ENCODE results near the gene FNDC11.

Gene FNDC11

DNA sequence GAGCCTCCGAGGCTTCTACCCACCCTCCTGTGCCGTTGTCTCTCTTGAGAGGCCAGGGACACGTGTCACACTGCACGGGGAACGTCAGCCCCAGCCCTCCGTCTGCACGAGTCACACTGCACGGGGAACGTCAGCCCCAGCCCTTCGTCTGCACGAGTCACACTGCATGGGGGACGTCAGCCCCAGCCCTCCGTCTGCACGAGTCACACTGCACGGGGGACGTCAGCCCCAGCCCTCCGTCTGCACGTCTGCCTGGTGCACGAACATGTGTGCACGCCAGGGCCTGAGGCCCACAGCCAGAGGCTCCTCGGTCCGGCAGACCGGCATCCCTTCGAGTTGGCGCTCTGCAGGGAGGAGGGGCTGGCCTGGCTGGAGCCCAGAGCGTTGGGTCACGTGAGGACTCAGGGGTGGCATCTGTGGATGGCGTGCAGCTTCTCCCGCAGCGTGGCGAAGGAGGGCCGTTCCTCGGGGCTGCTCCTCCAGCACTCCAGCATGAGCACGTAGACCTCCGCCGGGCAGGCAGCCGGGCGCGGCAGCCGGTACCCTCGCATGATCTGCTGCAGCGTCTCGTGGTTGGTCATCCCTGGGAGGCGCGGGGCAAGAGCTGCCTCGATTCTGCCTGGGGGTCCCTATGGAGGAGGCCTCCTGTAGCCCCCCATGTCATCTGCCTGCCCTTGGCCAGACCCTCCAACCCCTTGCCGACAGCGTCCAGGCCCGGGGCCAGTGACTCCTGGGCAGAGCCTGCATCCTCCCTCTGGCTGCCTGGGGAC lies 13.4 kb upstream of the FNDC11 start:
- no peak for DNase-seq

GRCh38 chr20:63541371-63541770 lies 12.6 kb upstream of the FNDC11 start:
- no peak for DNase-seq

- no peak for DNase-seq
Observed at GRCh38 chr20:63542031-63542559, 11.9 kb upstream of the FNDC11 start.

- DNase-seq = no peak
Observed at GRCh38 chr20:63542696-63543095, 11.3 kb upstream of the FNDC11 start.

- DNase-seq = no peak
Observed at GRCh38 chr20:63543131-63543530, 10.8 kb upstream of the FNDC11 start.

- DNase-seq = no peak
Observed at GRCh38 chr20:63543733-63544132, 10.2 kb upstream of the FNDC11 start.

DNA sequence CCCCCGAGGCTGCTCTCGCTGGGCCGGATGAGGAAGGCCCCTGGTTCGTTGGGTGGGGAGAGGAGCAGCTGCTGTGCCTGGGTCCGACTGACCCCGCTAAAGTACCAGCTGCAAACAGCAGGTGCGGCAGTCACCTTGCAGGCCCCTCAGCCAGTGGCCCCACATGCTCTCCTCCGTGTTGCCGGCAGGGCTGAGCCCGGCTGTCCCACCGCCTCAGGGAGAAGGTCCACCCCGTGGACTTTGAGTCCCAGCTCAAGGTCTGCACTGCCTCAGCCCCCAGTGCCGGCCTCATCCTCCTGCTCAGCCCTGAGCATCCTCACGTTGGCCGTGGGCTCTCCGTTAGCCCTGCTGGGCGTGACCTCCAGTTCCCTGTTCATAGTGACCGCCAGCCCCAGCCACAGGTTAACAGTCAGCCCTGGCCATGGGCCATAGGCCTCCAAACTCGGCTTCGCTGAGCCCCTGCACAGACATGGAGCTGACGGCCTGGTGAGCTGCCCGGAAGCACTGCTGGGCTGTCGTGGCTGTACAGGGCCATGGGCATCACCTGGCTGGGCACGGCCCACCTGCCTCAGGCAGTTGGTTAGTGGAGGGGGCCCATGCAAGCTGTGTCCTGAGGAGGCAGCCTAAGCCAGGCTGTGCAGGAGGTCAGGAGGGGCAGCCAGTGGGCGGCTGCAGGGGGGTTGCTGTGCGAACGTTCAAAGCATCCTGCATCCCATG lies 9.6 kb upstream of the FNDC11 start:
- DNase-seq = no peak

GRCh38 chr20:63544958-63545516 lies 8.9 kb upstream of the FNDC11 start:
- no peak for DNase-seq

DNA sequence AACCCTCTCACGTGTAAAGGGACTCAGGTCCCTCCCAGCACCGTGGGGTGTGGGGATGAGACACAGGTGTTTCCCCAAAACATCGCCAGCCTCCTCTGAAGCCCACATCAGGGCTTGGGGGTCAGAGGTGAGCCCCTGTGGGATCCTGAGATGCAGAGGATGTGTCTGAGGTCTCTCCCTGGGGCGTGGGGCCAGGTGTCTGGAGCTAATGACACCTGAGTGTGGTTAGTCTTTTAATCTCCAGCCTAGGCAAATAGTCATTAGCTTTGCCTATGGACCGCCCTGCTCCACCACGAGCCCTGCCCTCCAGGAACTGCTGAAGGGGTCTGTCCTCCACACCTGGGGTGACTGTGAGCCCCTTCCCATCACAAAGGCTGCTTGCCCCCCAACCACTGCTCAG lies 8.1 kb upstream of the FNDC11 start:
- DNase-seq = no peak

- no peak for DNase-seq
Observed at GRCh38 chr20:63546256-63546955, 7.6 kb upstream of the FNDC11 start.

DNA sequence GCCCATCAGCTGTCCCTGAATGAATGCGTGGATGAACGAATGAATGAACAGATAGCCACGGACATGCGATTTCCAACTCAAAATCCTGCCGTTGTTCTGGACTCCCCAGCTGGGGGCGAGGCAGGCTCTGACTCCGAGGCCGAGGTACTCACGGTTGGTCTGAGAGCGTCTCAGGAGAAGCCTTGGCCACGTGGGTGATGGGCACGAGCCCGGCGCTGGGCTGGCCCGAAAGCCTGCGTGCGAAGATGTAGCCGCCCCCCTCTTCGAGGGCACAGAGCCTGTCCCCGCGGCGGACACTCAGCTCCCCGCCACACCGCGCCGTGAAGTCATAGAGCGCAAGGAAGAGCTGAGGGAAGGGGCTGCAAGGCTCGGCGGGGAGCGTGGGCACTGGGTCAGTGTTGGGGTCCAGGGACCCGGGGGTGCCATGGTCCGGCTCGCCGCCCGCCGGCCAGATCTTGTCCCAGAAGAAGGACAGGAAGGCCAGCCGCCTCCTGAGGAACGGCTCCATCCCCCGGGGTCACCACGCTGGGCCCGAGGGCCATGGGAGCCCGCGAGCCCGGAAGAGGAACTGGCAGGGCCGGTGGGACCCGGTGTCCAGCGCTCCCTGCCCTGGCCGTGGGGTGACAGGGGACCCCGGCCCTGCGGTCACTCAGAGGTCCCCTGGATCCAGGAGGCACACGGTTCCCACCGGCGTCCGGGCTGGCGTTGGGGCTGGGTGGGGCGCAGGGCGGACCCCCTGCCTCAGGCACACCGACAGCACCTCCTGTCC lies 6.8 kb upstream of the FNDC11 start:
- DNase-seq = no peak

DNA sequence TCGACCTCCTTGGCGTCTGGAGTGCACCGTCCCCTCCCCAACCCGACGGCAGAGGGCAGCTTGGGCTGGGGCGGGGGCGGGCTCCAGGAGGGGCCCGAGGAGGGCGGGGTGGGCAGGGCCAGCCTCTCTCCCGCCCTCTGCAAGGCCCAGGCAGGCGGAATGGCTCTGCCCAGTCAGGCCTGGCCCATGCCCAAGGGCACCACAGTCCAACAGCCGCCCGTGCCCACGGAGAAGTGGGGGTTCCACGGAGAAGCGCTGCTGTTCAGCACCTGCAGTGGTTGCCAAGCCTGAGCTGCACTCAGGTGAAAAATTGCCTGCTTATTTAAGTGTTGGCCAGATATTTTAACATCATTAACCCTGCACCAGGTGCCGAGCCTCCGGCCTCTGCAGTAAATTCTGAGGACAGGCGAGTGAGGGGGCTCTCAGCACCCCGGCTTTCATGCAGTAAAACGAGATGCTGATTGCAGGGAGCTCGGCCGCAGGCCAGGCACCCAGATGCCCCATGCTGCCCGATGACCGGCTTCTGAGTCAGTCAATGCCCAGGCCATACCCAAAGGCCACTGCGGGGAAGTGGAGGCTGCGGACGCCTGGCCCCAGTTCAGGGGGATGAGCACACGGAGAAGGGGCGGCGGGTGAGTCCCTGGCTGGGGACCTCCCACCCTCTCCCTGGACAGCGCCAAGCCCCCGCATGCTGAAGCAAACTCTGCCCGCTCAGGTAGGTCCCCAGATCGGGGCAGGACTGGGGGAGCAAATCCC lies 6.1 kb upstream of the FNDC11 start, which contains the start of gene SRMS:
Gene SRMS (minus strand): TSS at position 25 of the 756 bp plus-strand sequence. CDS start 286 bp downstream, outside the sequence.
- no peak for DNase-seq

GRCh38 chr20:63548542-63548941 lies 5.4 kb upstream of the FNDC11 start:
- DNase-seq = no peak

GRCh38 chr20:63549019-63549418 lies 4.9 kb upstream of the FNDC11 start:
- DNase-seq = no peak

DNA sequence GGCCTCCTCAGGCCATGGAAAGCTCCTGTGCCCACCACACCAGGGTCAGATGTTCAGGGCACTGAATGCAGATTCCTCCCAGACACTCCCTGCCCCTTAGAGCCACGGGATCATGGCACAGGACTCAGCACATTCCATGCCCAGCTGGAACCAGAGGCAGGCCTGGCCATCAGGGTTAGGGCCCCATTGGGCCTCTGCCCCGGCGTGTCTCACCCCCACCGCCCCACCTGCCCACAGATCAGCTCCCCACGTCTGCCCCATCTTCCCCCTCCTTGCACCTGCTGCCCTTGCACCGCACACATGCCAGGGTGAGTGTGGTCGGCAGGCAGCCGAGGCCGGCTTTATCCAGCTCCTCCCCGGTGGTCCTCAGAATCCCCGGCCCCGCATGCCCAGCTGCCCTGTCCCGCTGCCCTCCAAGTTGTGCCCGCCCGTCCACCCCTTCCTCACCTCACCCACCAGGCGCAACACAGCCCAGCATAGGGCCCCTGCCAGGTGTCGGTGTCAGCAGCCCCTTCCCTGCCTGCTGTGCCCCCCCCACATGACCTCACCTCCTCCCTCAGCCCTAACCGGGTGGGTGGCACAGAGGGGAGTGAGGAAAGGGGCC lies 4.2 kb upstream of the FNDC11 start:
- no peak for DNase-seq

GRCh38 chr20:63551068-63551467 lies 2.9 kb upstream of the FNDC11 start:
- DNase-seq = no peak

DNA sequence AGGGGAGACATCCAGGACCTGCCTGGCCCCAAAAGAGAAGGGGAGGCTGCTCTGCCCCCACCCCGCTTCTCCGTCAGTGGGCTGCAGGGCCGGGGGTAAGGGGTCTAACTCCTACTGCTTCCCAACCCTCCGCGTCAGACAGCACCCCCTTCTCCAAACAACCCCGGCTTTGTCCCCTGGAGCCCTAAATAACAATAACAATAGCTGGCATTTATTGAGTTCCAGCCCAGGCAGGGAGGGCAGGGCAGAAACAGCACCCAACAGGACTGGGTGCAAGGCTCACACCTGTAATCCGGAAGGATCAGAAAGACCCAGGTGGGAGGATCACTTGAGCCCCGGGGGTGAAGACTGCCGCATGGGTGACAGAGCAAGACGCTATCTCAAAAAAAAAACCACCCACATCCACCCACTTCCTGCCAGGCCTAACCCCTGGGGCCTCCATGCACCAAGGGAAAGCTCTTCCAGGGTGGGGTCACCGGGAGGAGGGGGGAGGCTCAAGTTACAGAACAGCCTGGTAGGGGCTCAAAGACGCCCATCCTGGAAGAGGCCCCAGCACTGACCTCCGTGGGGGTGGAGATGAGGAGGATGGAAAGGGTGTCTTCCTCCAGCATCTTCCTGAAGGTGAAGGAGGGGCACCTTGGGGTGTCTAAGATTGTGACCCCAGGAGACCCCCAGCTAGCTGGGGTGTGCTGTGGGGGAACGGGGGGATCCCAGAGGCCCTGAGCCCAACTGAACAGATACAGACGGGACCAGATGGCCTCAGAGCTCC lies 1.3 kb upstream of the FNDC11 start:
- DNase-seq = no peak

GRCh38 chr20:63553251-63553932 lies 567 bp upstream of the FNDC11 start:
- peak; percentile 84 for DNase-seq

Data from right forelimb (tissue), 1 donor.